MM.1S (cell line): ENCODE results near the gene TTC27.

Experiments
- DNase-seq: peaks from one replicate; pipeline ENCODE4 v3.0.0-alpha.2; 2015
- H2AFZ ChIP-seq: fragments of 300-600 bp; sonication (generic); 2 replicates; pipeline ENCODE4 v1.6.0; 2016; ENCODE audit warnings: antibody characterized with exemption, low read length
- H3F3A ChIP-seq: fragments of 300-600 bp; sonication (generic); 2 replicates; pipeline ENCODE4 v1.6.1; 2016; ENCODE audit warnings: mild to moderate bottlenecking, antibody characterized with exemption, low read length, moderate library complexity, mixed read lengths; ENCODE audit not compliant: insufficient read depth
- H3K27ac ChIP-seq: fragments of 300-600 bp; sonication (generic); 2 replicates; pipeline ENCODE4 v1.5.1; 2016; ENCODE audit warnings: mild to moderate bottlenecking, low read length
- H3K27me3 ChIP-seq: fragments of 300-600 bp; sonication (generic); replicated peaks from 2 replicates; pipeline ENCODE4 v1.6.0; 2016; ENCODE audit warnings: low read length; ENCODE audit not compliant: insufficient read depth
- H3K36me3 ChIP-seq: fragments of 300-600 bp; sonication (generic); replicated peaks from 2 replicates; pipeline ENCODE4 v1.6.1; 2016; ENCODE audit warnings: mild to moderate bottlenecking, low read length, mixed read lengths; ENCODE audit not compliant: insufficient read depth
- H3K4me1 ChIP-seq: fragments of 300-600 bp; sonication (generic); 2 replicates; pipeline ENCODE4 v1.6.1; 2016; ENCODE audit warnings: low read length, mixed read lengths
- H3K4me2 ChIP-seq: fragments of 300-600 bp; sonication (generic); 2 replicates; pipeline ENCODE4 v1.6.0; 2016; ENCODE audit warnings: low read depth, low read length
- H3K4me3 ChIP-seq: fragments of 300-600 bp; sonication (generic); 2 replicates; pipeline ENCODE4 v1.5.1; 2016; ENCODE audit warnings: low read length, mixed read lengths
- H3K79me2 ChIP-seq: fragments of 300-600 bp; sonication (generic); 2 replicates; pipeline ENCODE4 v1.6.1; 2016; ENCODE audit warnings: mixed run types, low read length, mixed read lengths
- H3K9ac ChIP-seq: fragments of 300-600 bp; sonication (generic); 2 replicates; pipeline ENCODE4 v1.6.1; 2016; ENCODE audit warnings: low read length, mixed read lengths
- H3K9me2 ChIP-seq: fragments of 300-600 bp; sonication (generic); replicated peaks from 2 replicates; pipeline ENCODE4 v1.6.1; 2016; ENCODE audit warnings: mild to moderate bottlenecking, low read length, mixed read lengths; ENCODE audit not compliant: insufficient read depth
- H3K9me3 ChIP-seq: fragments of 300-600 bp; sonication (generic); replicated peaks from 2 replicates; pipeline ENCODE4 v1.6.1; 2016; ENCODE audit warnings: mild to moderate bottlenecking, low read length, mixed read lengths; ENCODE audit not compliant: insufficient read depth
- H4K20me1 ChIP-seq: fragments of 300-600 bp; sonication (generic); 2 replicates; pipeline ENCODE4 v1.6.1; 2016; ENCODE audit warnings: mild to moderate bottlenecking, low read length, moderate library complexity, mixed read lengths; ENCODE audit not compliant: insufficient read depth
- CTCF ChIP-seq: fragments of 300-600 bp; sonication (generic); IDR thresholded peaks from 2 replicates; pipeline ENCODE4 v1.5.1; 2016; ENCODE audit warnings: antibody characterized with exemption, low read length, mixed read lengths
- EZH2 ChIP-seq: fragments of 300-600 bp; sonication (generic); optimal IDR thresholded peaks from 2 replicates; pipeline ENCODE3; 2017; ENCODE audit warnings: low read depth, mild to moderate bottlenecking, antibody characterized with exemption, low read length, mixed read lengths
- EZH2phosphoT487 ChIP-seq: fragments of 300-600 bp; sonication (generic); IDR thresholded peaks from 2 replicates; pipeline ENCODE4 v1.6.1; 2018; ENCODE audit warnings: antibody characterized with exemption, low read length

The TTC27 gene

GRCh38 chr2:32680942-32681341 is 53.1 kb downstream of the TTC27 start:
- H3K36me3 ChIP-seq = no peaks in the 10 kb centered on the region; the same call in 1 of the 2 replicates
- H3K27me3 ChIP-seq = no peaks in the 10 kb centered on the region
- no peak overlapping the region for H3K4me2 ChIP-seq
- H3K9me3 ChIP-seq = no peaks in the 10 kb centered on the region
- H3K4me3 ChIP-seq = no peak overlapping the region
- no peak overlapping the region for H2AFZ ChIP-seq
- H3F3A ChIP-seq = no peaks in the 10 kb centered on the region
- no peak for DNase-seq
- no peak overlapping the region for H3K27ac ChIP-seq
- no peaks in the 10 kb centered on the region for H3K4me1 ChIP-seq
- no peaks in the 10 kb centered on the region for H3K79me2 ChIP-seq
- no peaks in the 10 kb centered on the region for H3K9me2 ChIP-seq
- no peak for TF ChIP-seq CTCF
- no peak for TF ChIP-seq EZH2
- no peak for TF ChIP-seq EZH2phosphoT487
- no peak overlapping the region for H3K9ac ChIP-seq
- H4K20me1 ChIP-seq = no peaks in the 10 kb centered on the region

GRCh38 chr2:32683520-32684086 is 55.8 kb downstream of the TTC27 start:
- Histone ChIP-seq H3K4me2 (no peak overlapping the region), H3K79me2 (no peaks in the 10 kb centered on the region), H3F3A (no peaks in the 10 kb centered on the region), H3K4me3 (no peak overlapping the region), H3K27ac (no peak overlapping the region), H4K20me1 (no peaks in the 10 kb centered on the region), H3K9me2 (no peaks in the 10 kb centered on the region), H3K9ac (no peak overlapping the region), H2AFZ (no peak overlapping the region), H3K27me3 (no peaks in the 10 kb centered on the region), H3K36me3 (no peaks in the 10 kb centered on the region), H3K9me3 (no peaks in the 10 kb centered on the region), H3K4me1 (no peaks in the 10 kb centered on the region)
- no peak for TF ChIP-seq EZH2
- no peak for TF ChIP-seq EZH2phosphoT487
- TF ChIP-seq CTCF = no peak
- no peak for DNase-seq

GRCh38 chr2:32688541-32688940 is 60.7 kb downstream of the TTC27 start:
- Histone ChIP-seq H3K4me2 (no peak overlapping the region), H3K9me3 (no peaks in the 10 kb centered on the region), H3K4me3 (no peak overlapping the region), H3K36me3 (no peaks in the 10 kb centered on the region), H3K9ac (no peak overlapping the region), H3K27me3 (no peaks in the 10 kb centered on the region), H3K79me2 (no peaks in the 10 kb centered on the region), H3K27ac (no peak overlapping the region), H3K4me1 (no peaks in the 10 kb centered on the region), H3F3A (no peaks in the 10 kb centered on the region), H4K20me1 (no peaks in the 10 kb centered on the region), H2AFZ (no peak overlapping the region), H3K9me2 (no peaks in the 10 kb centered on the region)
- no peak for TF ChIP-seq EZH2
- no peak for TF ChIP-seq EZH2phosphoT487
- no peak for TF ChIP-seq CTCF
- no peak for DNase-seq
